Ishikawa (cell line): ENCODE measurements around the gene DUSP23.

Experiments used
- CEBPB ChIP-seq: IDR thresholded peaks from 2 replicates; pipeline ENCODE4 v1.6.1; 2012
- EGR1 ChIP-seq: IDR thresholded peaks from 2 replicates; pipeline ENCODE4 v1.6.1; 2012
- EP300 ChIP-seq: IDR thresholded peaks from 2 replicates; pipeline ENCODE4 v1.6.1; 2012; ENCODE audit warnings: borderline replicate concordance
- FOXM1 ChIP-seq: IDR thresholded peaks from 2 replicates; pipeline ENCODE4 v1.6.1; 2012; ENCODE audit warnings: low read depth, borderline replicate concordance
- RAD21 ChIP-seq: IDR thresholded peaks from 2 replicates; pipeline ENCODE4 v1.6.1; 2012; ENCODE audit warnings: low read depth
- TAF1 ChIP-seq: IDR thresholded peaks from 2 replicates; pipeline ENCODE4 v1.6.1; 2012; ENCODE audit warnings: low read depth, mild to moderate bottlenecking
- TCF12 ChIP-seq: IDR thresholded peaks from 2 replicates; pipeline ENCODE4 v1.6.1; 2012; ENCODE audit warnings: low read depth
- TEAD4 ChIP-seq: IDR thresholded peaks from 2 replicates; pipeline ENCODE4 v1.6.1; 2012
- ZBTB7A ChIP-seq: IDR thresholded peaks from 2 replicates; pipeline ENCODE4 v1.6.1; 2012; ENCODE audit warnings: low read depth
- TF ChIP-seq, protein P1 (sequence below): IDR thresholded peaks from 2 replicates; pipeline ENCODE4 v1.6.1; 2012; ENCODE audit warnings: low read depth, mild to moderate bottlenecking
- TF ChIP-seq, protein P2 (sequence below): IDR thresholded peaks from 2 replicates; pipeline ENCODE4 v1.6.1; 2012
- TF ChIP-seq, protein P3 (sequence below): IDR thresholded peaks from 2 replicates; pipeline ENCODE4 v1.6.1; 2012

DNA sequence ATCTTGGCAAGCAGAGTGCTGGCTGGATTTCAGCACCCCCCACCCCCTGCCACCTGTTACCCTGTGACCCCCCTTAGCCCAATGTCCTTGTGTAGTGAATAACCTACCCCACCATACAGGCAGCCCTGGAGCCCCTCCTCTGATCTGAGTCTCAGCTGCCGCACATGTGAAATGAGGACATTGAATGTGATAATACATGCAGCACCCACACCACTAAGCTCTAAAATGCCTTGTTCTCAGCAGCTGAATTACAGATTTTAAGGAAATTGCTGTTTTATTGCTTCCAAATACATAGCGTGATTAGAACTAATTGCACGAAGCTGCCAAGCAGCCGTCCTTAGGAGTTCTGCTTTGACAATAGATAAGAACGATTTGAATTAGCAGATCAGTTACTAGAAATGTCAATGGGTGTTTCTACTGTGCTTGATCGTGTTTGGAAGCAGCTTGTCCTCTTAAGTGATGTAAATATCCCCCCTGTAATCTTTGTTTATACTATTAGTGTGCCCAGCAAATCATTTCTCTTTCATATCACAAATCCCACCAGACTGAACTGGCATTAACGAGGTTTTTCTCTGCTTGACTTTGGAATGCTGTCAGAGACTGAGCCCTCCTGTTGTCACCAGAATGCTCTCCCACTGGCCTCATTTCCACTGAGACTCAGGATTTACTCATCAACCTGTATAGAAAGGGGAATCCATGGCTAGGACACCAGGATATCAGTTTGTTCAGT, 50.8 kb downstream of the DUSP23 start:
- TF ChIP-seq, protein P1, sequence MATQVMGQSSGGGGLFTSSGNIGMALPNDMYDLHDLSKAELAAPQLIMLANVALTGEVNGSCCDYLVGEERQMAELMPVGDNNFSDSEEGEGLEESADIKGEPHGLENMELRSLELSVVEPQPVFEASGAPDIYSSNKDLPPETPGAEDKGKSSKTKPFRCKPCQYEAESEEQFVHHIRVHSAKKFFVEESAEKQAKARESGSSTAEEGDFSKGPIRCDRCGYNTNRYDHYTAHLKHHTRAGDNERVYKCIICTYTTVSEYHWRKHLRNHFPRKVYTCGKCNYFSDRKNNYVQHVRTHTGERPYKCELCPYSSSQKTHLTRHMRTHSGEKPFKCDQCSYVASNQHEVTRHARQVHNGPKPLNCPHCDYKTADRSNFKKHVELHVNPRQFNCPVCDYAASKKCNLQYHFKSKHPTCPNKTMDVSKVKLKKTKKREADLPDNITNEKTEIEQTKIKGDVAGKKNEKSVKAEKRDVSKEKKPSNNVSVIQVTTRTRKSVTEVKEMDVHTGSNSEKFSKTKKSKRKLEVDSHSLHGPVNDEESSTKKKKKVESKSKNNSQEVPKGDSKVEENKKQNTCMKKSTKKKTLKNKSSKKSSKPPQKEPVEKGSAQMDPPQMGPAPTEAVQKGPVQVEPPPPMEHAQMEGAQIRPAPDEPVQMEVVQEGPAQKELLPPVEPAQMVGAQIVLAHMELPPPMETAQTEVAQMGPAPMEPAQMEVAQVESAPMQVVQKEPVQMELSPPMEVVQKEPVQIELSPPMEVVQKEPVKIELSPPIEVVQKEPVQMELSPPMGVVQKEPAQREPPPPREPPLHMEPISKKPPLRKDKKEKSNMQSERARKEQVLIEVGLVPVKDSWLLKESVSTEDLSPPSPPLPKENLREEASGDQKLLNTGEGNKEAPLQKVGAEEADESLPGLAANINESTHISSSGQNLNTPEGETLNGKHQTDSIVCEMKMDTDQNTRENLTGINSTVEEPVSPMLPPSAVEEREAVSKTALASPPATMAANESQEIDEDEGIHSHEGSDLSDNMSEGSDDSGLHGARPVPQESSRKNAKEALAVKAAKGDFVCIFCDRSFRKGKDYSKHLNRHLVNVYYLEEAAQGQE, result no peak
- no peak for TF ChIP-seq TEAD4
- no peak for TF ChIP-seq TCF12
- no peak for TF ChIP-seq EP300
- TF ChIP-seq FOXM1, result no peak
- TF ChIP-seq TAF1, result no peak
- TF ChIP-seq ZBTB7A, result no peak
- no peak for TF ChIP-seq CEBPB
- TF ChIP-seq EGR1, result no peak
- TF ChIP-seq, protein P2, sequence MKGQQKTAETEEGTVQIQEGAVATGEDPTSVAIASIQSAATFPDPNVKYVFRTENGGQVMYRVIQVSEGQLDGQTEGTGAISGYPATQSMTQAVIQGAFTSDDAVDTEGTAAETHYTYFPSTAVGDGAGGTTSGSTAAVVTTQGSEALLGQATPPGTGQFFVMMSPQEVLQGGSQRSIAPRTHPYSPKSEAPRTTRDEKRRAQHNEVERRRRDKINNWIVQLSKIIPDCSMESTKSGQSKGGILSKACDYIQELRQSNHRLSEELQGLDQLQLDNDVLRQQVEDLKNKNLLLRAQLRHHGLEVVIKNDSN, result no peak
- TF ChIP-seq, protein P3, sequence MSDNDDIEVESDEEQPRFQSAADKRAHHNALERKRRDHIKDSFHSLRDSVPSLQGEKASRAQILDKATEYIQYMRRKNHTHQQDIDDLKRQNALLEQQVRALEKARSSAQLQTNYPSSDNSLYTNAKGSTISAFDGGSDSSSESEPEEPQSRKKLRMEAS, result no peak
- no peak for TF ChIP-seq RAD21
